HG03378 (cell line): ENCODE data around the gene RIT1.
A peak's percentile ranks its signal among the peaks of the same experiment; 100 is the strongest.

ENCODE experiments used
- ATAC-seq: cut with Tn5 transposase; IDR thresholded peaks from one replicate; pipeline ENCODE4 v1.9.1; 2021; ENCODE audit warnings: mild to moderate bottlenecking, moderate library complexity; ENCODE audit not compliant: unreplicated experiment

The RIT1 gene

GRCh38 chr1:155859234-155859829, 51.8 kb downstream of the RIT1 start, which contains the start of gene SYT11:
Gene SYT11 (plus strand): TSS chr1:155859567. CDS start chr1:155859762, 195 bp downstream.
- ATAC-seq: peak; percentile 42

GRCh38 chr1:155858800-155859233, 52.3 kb downstream of the RIT1 start:
- ATAC-seq: peak; percentile 4

GRCh38 chr1:155856975-155857930, 53.9 kb downstream of the RIT1 start, which contains the start of gene GON4L:
Gene GON4L (minus strand): TSS chr1:155857214. CDS start chr1:155853780, 3,434 bp downstream.
- peak; percentile 49 for ATAC-seq

GRCh38 chr1:155856257-155856974, 54.7 kb downstream of the RIT1 start:
- no peak for ATAC-seq

GRCh38 chr1:155850345-155850744, 60.8 kb downstream of the RIT1 start:
- ATAC-seq: no peak

- no peak for ATAC-seq
Observed at GRCh38 chr1:155847823-155848529, 63.2 kb downstream of the RIT1 start.
